Activated B cell treated with CpG ODN at 0.5 μM for 24 hours (primary cell): ENCODE data around the gene SPRED2. TPM values are rescaled to one million over a fixed set of nuclear protein-coding genes. Genes with fewer than 3 reads are reported as not detected.

Source experiments
- ATAC-seq: fragments of 200-7000 bp; cut with Tn5 transposase; one replicate; pipeline ENCODE4 v1.10.0; 2021; ENCODE audit warnings: low read depth, mild to moderate bottlenecking, moderate library complexity
- CTCF ChIA-PET: fragments of 350-600 bp; sonication (Branson Sonifier 250); formaldehyde crosslinking; loops from one replicate; lab custom pipeline; 2021; ENCODE audit warnings: antibody characterized with exemption; lab: Charles Lee
- POLR2A ChIA-PET: fragments of 350-600 bp; sonication (Branson Sonifier 250); formaldehyde crosslinking; loops from one replicate; lab custom pipeline; 2021; ENCODE audit warnings: antibody characterized with exemption; lab: Charles Lee
- DNase-seq: peaks from one replicate; pipeline ENCODE4 v3.0.0; 2022
- H3K27ac Mint-ChIP-seq: one replicate; pipeline ENCODE4 v1.8.0; 2020; ENCODE audit warnings: mixed read lengths
- H3K27me3 Mint-ChIP-seq: one replicate; pipeline ENCODE4 v1.8.0; 2021; ENCODE audit warnings: mixed read lengths
- H3K36me3 Mint-ChIP-seq: one replicate; pipeline ENCODE4 v1.8.0; 2021; ENCODE audit warnings: low read depth, mixed read lengths
- H3K4me1 Mint-ChIP-seq: one replicate; pipeline ENCODE4 v1.8.0; 2021; ENCODE audit warnings: mixed read lengths
- H3K4me3 Mint-ChIP-seq: one replicate; pipeline ENCODE4 v1.8.0; 2020; ENCODE audit warnings: mild to moderate bottlenecking, mixed read lengths
- H3K9me3 Mint-ChIP-seq: one replicate; pipeline ENCODE4 v1.8.0; 2020; ENCODE audit warnings: mixed read lengths
- intact Hi-C: fragments of 100-400 bp; cut with micrococcal nuclease; formaldehyde crosslinking; loops from one replicate; pipeline ENCODE4 v1.15.1; 2024
- total RNA-seq: library from RNA; stranded (reverse); gene quantifications from 2 replicates; pipeline ENCODE4 v1.2.3, GENCODE V29; 2022
- TF ChIP-seq, protein P1 (sequence below): fragments of 200-600 bp; IDR thresholded peaks from one replicate; pipeline ENCODE4 v1.8.0; 2022; ENCODE audit warnings: antibody characterized with exemption, mild to moderate bottlenecking

Gene SPRED2
- total RNA-seq, 1 donor from 2014 or later, result 2.5 TPM

- CTCF ChIA-PET, result interaction anchor here (1.0 to 1.4 kb wide), 3 partner anchors 11 to 51 kb away, joined by 3 read pairs; no protein-coding TSS in a partner anchor
- Mint-ChIP-seq H3K27ac (no peak overlapping the region), H3K27me3 (peaks cover 4% of the 10 kb centered on the region), H3K4me3 (peak overlapping the region; percentile 5), H3K36me3 (no peaks in the 10 kb centered on the region), H3K4me1 (peaks cover 51% of the 10 kb centered on the region), H3K9me3 (no peaks in the 10 kb centered on the region)
- ATAC-seq (no peak), DNase-seq (no peak)
- intact Hi-C loops, result loop anchor here (1.0 kb wide), 1 partner anchor 46 kb away; no protein-coding TSS in a partner anchor
- TF ChIP-seq, protein P1, sequence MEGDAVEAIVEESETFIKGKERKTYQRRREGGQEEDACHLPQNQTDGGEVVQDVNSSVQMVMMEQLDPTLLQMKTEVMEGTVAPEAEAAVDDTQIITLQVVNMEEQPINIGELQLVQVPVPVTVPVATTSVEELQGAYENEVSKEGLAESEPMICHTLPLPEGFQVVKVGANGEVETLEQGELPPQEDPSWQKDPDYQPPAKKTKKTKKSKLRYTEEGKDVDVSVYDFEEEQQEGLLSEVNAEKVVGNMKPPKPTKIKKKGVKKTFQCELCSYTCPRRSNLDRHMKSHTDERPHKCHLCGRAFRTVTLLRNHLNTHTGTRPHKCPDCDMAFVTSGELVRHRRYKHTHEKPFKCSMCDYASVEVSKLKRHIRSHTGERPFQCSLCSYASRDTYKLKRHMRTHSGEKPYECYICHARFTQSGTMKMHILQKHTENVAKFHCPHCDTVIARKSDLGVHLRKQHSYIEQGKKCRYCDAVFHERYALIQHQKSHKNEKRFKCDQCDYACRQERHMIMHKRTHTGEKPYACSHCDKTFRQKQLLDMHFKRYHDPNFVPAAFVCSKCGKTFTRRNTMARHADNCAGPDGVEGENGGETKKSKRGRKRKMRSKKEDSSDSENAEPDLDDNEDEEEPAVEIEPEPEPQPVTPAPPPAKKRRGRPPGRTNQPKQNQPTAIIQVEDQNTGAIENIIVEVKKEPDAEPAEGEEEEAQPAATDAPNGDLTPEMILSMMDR, result no peak
- POLR2A ChIA-PET, result interaction anchor here (1.0 to 1.5 kb wide), 4 partner anchors 9 to 156 kb away, joined by 3 to 4 read pairs (median 3); partner anchors contain the start of gene ACTR2
Observed at GRCh38 chr2:65383541-65384488, 48.6 kb downstream of the SPRED2 start.

DNA sequence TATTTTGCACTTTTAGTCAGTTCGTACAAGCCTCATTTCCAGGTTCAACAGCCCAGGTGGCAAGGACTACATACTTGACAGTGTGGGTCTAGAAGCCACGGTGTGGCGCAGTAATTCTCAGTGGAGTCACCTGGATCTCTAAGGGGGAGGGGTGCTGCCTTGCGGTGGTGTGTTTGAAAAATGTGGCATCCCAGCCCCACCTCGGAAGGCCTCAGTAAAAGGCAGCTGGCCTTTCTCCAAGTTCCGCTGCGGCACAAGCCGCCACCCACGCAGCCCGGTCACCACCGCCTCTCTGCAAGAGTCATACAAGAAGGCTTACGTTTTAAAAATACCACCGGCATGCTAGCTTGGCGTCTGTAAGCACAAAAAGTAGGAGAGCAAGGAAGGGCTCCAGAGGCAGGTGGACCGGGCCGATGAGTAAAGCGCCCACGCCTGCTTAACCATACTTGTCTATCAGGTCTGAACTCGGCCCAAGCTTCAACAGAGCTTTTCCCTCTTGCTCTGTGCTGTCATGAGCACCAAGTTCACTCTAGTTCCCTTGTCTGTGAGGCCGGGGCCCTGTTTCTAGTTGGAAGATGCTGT is 49.5 kb downstream of the SPRED2 start:
- POLR2A ChIA-PET, result interaction anchor here (0.6 to 1.5 kb wide), 3 partner anchors 28 to 155 kb away, joined by 3 to 4 read pairs (median 3); partner anchors contain the start of gene ACTR2
- peaks cover 41% of the 10 kb centered on the region for H3K4me1 Mint-ChIP-seq
- peak overlapping the region; percentile 72 for H3K27ac Mint-ChIP-seq
- TF ChIP-seq, protein P1, result no peak
- CTCF ChIA-PET, result interaction anchor here (1.1 to 1.4 kb wide), 2 partner anchors 10 to 11 kb away, joined by 3 read pairs; no protein-coding TSS in a partner anchor
- DNase-seq, result peak; percentile 40
- intact Hi-C loops, result loop anchor here (1.0 kb wide), 2 partner anchors 47 to 170 kb away; no protein-coding TSS in a partner anchor
- peak overlapping the region; percentile 61 for H3K4me3 Mint-ChIP-seq
- no peaks in the 10 kb centered on the region for H3K9me3 Mint-ChIP-seq
- ATAC-seq, result peak; percentile 78
- H3K36me3 Mint-ChIP-seq, result no peaks in the 10 kb centered on the region
- H3K27me3 Mint-ChIP-seq, result peaks cover 5% of the 10 kb centered on the region

GRCh38 chr2:65382323-65382722 is 50.1 kb downstream of the SPRED2 start:
- POLR2A ChIA-PET, result interaction anchor here (1.0 to 1.5 kb wide), 2 partner anchors 49 to 155 kb away, joined by 3 to 4 read pairs; partner anchors contain the start of gene ACTR2
- H3K4me3 Mint-ChIP-seq, result no peak overlapping the region
- CTCF ChIA-PET, result interaction anchor here (1.4 kb wide), 1 partner anchor 10 kb away, joined by 3 read pairs; no protein-coding TSS in a partner anchor

GRCh38 chr2:65381607-65382051 is 50.8 kb downstream of the SPRED2 start:
- DNase-seq (no peak), ATAC-seq (no peak)
- intact Hi-C loops, result loop anchor here (1.0 kb wide), 1 partner anchor 172 kb away; no protein-coding TSS in a partner anchor
- POLR2A ChIA-PET, result no interaction called here
- no peaks in the 10 kb centered on the region for H3K36me3 Mint-ChIP-seq
- no peaks in the 10 kb centered on the region for H3K9me3 Mint-ChIP-seq
- peaks cover 11% of the 10 kb centered on the region for H3K27me3 Mint-ChIP-seq
- no peak overlapping the region for H3K27ac Mint-ChIP-seq
- TF ChIP-seq, protein P1, result no peak
- no peak overlapping the region for H3K4me3 Mint-ChIP-seq
- peaks cover 38% of the 10 kb centered on the region for H3K4me1 Mint-ChIP-seq
- CTCF ChIA-PET, result no interaction called here

More at GRCh38 chr2:65382323-65382722, 50.1 kb downstream of the SPRED2 start:
- DNase-seq, result no peak
- peak overlapping the region; percentile 72 for H3K27ac Mint-ChIP-seq
- TF ChIP-seq, protein P1, result no peak
- H3K27me3 Mint-ChIP-seq, result peaks cover 6% of the 10 kb centered on the region
- intact Hi-C loops, result loop anchor here (1.0 kb wide), 1 partner anchor 171 kb away; no protein-coding TSS in a partner anchor
- H3K4me1 Mint-ChIP-seq, result peaks cover 38% of the 10 kb centered on the region
- ATAC-seq, result no peak
- H3K9me3 Mint-ChIP-seq, result no peaks in the 10 kb centered on the region
- H3K36me3 Mint-ChIP-seq, result no peaks in the 10 kb centered on the region
